Vagina (tissue), 2 donors: ENCODE results near the gene RAB5B.

Experiments used
- POLR2A ChIP-seq, 2 donors: fragments of 450-650 bp; IDR thresholded peaks; one replicate each; pipeline ENCODE4 v1.6.1; 2017; ENCODE audit warnings: antibody characterized with exemption in 2 of 2, mild to moderate bottlenecking in 2 of 2, moderate library complexity in 2 of 2
- POLR2AphosphoS5 ChIP-seq, 2 donors: sonication (generic); formaldehyde crosslinking; IDR thresholded peaks; one replicate each; pipeline ENCODE4 v1.9.0; 2017; ENCODE audit warnings: antibody characterized with exemption in 2 of 2, mild to moderate bottlenecking in 2 of 2, low read depth in 1 of 2; ENCODE audit not compliant: insufficient read depth in 1 of 2

DNA sequence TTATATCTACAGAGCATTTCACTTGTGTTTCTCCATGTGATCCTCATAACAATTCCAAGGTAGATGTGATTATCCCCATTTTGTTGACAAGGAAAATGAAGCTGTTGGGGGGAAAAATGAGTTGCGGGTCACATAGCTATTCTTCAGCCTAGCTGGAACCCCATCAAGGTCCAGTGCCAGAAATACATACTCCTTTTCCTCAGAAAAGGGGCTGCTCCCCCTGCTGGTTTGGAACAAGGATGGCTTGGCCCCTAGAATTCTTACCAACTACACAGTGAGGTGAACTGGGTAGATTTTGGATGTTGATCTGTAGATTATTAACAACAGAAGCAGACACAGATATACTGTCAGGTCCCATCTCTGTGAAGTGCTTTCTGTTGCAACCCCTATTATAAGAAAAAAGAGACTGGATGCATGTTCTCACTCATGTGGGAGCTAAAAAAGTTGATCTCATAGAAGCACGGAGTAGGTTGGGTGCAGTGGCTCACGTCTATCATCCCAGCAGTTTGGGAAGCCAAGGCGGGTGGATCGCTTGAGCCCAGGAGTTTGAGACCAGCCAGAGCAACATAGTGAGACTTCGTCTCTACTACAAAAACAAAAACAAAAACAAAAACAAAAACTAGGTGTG lies 55.9 kb downstream of the RAB5B start:
- TF ChIP-seq POLR2A (IDR thresholded peaks at IDR 0.05) (no peak), POLR2AphosphoS5 (IDR thresholded peaks at IDR 0.05; ENCODE audit: insufficient read depth in 1 of 2, low read depth in 1 of 2) (no peak)
